Right lobe of liver (tissue), 6 donors: ENCODE data around the gene CYP46A1. TPM values are rescaled to one million over a fixed set of nuclear protein-coding genes. Genes with fewer than 3 reads are reported as not detected.

Experiments used
- ATAC-seq, 4 donors: fragments of 200-7000 bp; cut with Tn5 transposase; one replicate each; pipeline ENCODE4 v1.9.1; 2020; ENCODE audit warnings: mild to moderate bottlenecking in 4 of 4, moderate library complexity in 4 of 4
- DNase-seq, 3 donors: peaks; one replicate each; pipeline ENCODE4 v3.0.0-alpha.2; 2020
- H3K27ac ChIP-seq, 3 donors: fragments of 200-600 bp; one replicate each; pipeline ENCODE4 v1.8.0; 2022
- H3K27me3 ChIP-seq, 2 donors: fragments of 200-600 bp; one replicate each; pipeline ENCODE4 v1.8.0; 2022
- H3K36me3 ChIP-seq, 4 donors: fragments of 200-600 bp; sonication (generic) in 1 of 4; one replicate each; pipeline versions ENCODE4 v1.5.1 to v1.8.0; 2017 to 2022; ENCODE audit warnings: control low read depth in 1 of 4
- H3K4me1 ChIP-seq, 4 donors: fragments of 200-600 bp; sonication (generic) in 1 of 4; one replicate each; pipeline versions ENCODE4 v1.5.1 to v1.8.0; 2017 to 2022; ENCODE audit warnings: control low read depth in 1 of 4
- H3K4me3 ChIP-seq, 3 donors: fragments of 200-600 bp; one replicate each; pipeline ENCODE4 v1.8.0; 2022
- H3K9me3 ChIP-seq, 4 donors: fragments of 200-600 bp; sonication (generic) in 1 of 4; one replicate each; pipeline versions ENCODE4 v1.5.1 to v1.8.0; 2017 to 2022; ENCODE audit warnings: control low read depth in 1 of 4
- POLR2A ChIP-seq: fragments of 450-650 bp; IDR thresholded peaks from one replicate; pipeline ENCODE4 v1.6.1; 2017; ENCODE audit warnings: antibody characterized with exemption, mild to moderate bottlenecking
- WGBS: methylation state at CpG from one replicate; pipeline ENCODE4 v1.1.6; 2018; ENCODE audit warnings: low coverage, low lambda C conversion rate; ENCODE audit not compliant: insufficient coverage; ENCODE audit errors: missing lambda C conversion rate; 5-methylcytosine and 5-hydroxymethylcytosine counted together
- intact Hi-C, 2 donors: fragments of 100-400 bp; cut with DNase I; formaldehyde crosslinking; loops; one replicate each; pipeline versions ENCODE4 v1.11.2 to v1.14.1; 2022
- total RNA-seq, 6 experiments: library from RNA; depleted of rRNA in 2 of 6; stranded (reverse); fragments of >200 nt in 2 of 6; fragmentation: NEBNext Ultra II Directional in 3 of 6; extraction: Animal tissue kit (Norgen Biotek cat#: 25700) in 3 of 6; gene quantifications; one replicate each; pipeline versions ENCODE4 v1.1.0 to v1.2.4, GENCODE V29; 2016 to 2023
- TF ChIP-seq, protein P1 (sequence below), 4 donors: fragments of 200-600 bp in 3 of 4; fragments of 450-650 bp in 1 of 4; IDR thresholded peaks; one replicate each; pipeline versions ENCODE4 v1.5.1 to v1.8.0; 2016 to 2022; ENCODE audit warnings: antibody characterized with exemption in 4 of 4, mild to moderate bottlenecking in 2 of 4
- donor health status: DM: no; HTN: yes; CAD: no.
- donor health status: DM: no; HTN: no; CAD: no.
- donor health status: DM: no; HTN: no; CAD: no.
- donor health status: DM: no; HTN: yes; CAD: no.
- donor health status: DM: no; HTN: yes; CAD: no.

Gene CYP46A1
- total RNA-seq, 6 experiments from 2014 or later: 0.06 to 1.6 (median 0.42) TPM; not detected in 1

GRCh38 chr14:99644723-99645544, 39.2 kb upstream of the CYP46A1 start, which contains the start of gene HHIPL1:
Gene HHIPL1, plus strand, starts transcription at chr14:99645129. Its CDS starts 79 bp downstream, at chr14:99645208.
- ATAC-seq: peak; percentile 54 to 68 (median 67)
- intact Hi-C loops: no loop called here
- no peaks in the 10 kb centered on the region for H3K36me3 ChIP-seq
- H3K4me3 ChIP-seq: peak within 1 kb of the TSS; percentile 36 to 48 (median 44)
- peaks cover 0 to 6% of the 10 kb centered on the region in 2 donors for H3K27me3 ChIP-seq
- H3K4me1 ChIP-seq: peaks cover 0 to 8% (median 0%) of the 10 kb centered on the region in 4 donors
- no peak for TF ChIP-seq POLR2A
- TF ChIP-seq, protein P1, sequence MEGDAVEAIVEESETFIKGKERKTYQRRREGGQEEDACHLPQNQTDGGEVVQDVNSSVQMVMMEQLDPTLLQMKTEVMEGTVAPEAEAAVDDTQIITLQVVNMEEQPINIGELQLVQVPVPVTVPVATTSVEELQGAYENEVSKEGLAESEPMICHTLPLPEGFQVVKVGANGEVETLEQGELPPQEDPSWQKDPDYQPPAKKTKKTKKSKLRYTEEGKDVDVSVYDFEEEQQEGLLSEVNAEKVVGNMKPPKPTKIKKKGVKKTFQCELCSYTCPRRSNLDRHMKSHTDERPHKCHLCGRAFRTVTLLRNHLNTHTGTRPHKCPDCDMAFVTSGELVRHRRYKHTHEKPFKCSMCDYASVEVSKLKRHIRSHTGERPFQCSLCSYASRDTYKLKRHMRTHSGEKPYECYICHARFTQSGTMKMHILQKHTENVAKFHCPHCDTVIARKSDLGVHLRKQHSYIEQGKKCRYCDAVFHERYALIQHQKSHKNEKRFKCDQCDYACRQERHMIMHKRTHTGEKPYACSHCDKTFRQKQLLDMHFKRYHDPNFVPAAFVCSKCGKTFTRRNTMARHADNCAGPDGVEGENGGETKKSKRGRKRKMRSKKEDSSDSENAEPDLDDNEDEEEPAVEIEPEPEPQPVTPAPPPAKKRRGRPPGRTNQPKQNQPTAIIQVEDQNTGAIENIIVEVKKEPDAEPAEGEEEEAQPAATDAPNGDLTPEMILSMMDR (IDR thresholded peaks at IDR 0.05): no peak
- WGBS: 23% methylated on average over 10 of the region's 91 CpGs
- no peaks in the 10 kb centered on the region for H3K9me3 ChIP-seq
- H3K27ac ChIP-seq: no peak within 1 kb of the TSS
- no peak for DNase-seq

- no peaks in the 10 kb centered on the region for H3K9me3 ChIP-seq
- intact Hi-C loops: no loop called here
- DNase-seq (no peak), ATAC-seq (no peak)
- peaks cover 0 to 8% (median 0%) of the 10 kb centered on the region in 4 donors for H3K4me1 ChIP-seq
- TF ChIP-seq, protein P1 (IDR thresholded peaks at IDR 0.05): no peak
- no peak for TF ChIP-seq POLR2A
- H3K36me3 ChIP-seq: no peaks in the 10 kb centered on the region
- peaks cover 0 to 6% of the 10 kb centered on the region in 2 donors for H3K27me3 ChIP-seq
- peak overlapping the region; percentile 36 to 48 (median 44) for H3K4me3 ChIP-seq
- H3K27ac ChIP-seq: no peak overlapping the region
- WGBS: 49% methylated on average over 9 of the region's 32 CpGs
Measured at GRCh38 chr14:99645545-99646505, 38.3 kb upstream of the CYP46A1 start.

DNA sequence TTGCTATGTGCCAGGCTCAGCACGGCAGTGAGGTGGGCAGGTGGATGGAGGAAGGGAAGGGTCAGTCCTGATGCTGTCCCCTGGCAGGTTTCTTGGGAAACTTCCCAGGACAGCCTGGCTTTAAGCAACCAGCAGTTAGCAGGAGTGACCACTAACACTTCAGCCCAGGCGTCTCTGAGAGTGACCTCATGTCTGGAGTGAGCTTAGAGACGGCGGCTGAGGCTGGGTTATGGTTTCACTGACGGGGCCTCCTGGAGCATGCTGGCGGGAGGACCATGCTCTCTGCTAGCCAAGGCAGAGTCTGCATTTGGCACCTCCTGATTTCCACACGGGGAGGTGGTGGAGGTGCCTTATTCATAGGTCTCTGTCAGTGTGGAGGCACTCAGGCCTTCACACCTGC, 36.7 kb upstream of the CYP46A1 start:
- DNase-seq (no peak), ATAC-seq (no peak)
- Histone ChIP-seq H3K36me3 (no peaks in the 10 kb centered on the region), H3K4me3 (no peak overlapping the region), H3K27ac (no peak overlapping the region), H3K27me3 (peaks cover 0 to 6% of the 10 kb centered on the region in 2 donors), H3K9me3 (no peaks in the 10 kb centered on the region), H3K4me1 (peaks cover 0 to 8% (median 0%) of the 10 kb centered on the region in 4 donors)
- 60% methylated on average over 1 of the region's 7 CpGs for WGBS
- no peak for TF ChIP-seq POLR2A
- TF ChIP-seq, protein P1 (IDR thresholded peaks at IDR 0.05): no peak
- intact Hi-C loops: no loop called here

DNA sequence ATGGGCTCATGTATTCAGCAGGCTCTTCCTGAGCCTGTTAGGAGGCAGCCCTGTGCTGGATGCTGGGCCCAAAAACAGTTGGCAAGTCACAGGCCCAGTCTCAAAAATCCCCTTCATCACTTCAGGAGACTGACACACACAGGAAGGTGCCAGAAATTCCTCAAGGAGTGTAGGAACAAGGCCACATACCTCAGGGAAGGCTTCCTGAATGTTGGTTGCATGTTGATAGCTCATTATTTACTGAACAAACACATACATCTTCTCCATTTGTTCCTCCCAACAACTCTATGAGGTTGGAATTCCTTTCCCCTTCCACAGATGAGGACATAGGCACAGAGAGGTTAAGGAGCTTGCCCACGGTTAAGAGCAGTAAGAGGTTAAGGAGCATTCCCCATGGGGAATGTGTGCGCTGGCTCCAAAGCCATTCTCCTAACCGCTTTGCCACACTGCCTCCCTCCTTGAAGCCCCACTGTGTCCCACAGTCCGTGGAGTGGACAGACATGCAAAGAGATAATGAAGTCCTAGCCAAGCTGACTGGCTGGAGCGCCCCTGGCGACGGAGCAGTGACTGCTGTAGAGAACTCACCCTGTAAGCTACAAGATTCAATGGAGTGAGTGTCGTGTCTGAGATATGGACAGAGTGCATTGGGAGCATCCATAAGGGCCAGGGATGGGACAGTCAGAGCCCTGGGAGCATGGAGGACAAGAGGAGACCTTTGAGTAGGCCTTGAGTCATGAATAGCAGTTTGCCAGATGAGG, 35.9 kb upstream of the CYP46A1 start:
- Histone ChIP-seq H3K27me3 (peaks cover 0 to 6% of the 10 kb centered on the region in 2 donors), H3K36me3 (no peaks in the 10 kb centered on the region), H3K9me3 (no peaks in the 10 kb centered on the region), H3K27ac (no peak overlapping the region), H3K4me3 (no peak overlapping the region), H3K4me1 (peaks cover 0 to 8% (median 0%) of the 10 kb centered on the region in 4 donors)
- DNase-seq (no peak), ATAC-seq (no peak)
- no peak for TF ChIP-seq POLR2A
- TF ChIP-seq, protein P1 (IDR thresholded peaks at IDR 0.05): no peak
- WGBS: 83% methylated on average over 8 of the region's 8 CpGs
- intact Hi-C loops: no loop called here
